Glutamatergic neuron (in vitro differentiated cells): ENCODE results near the gene FAM184A. TPM values are rescaled to one million over a fixed set of nuclear protein-coding genes. Genes with fewer than 3 reads are reported as not detected.

Experiments
- DNase-seq: peaks from one replicate; pipeline ENCODE4 v3.0.0; 2022
- H3K27ac Mint-ChIP-seq: one replicate; pipeline ENCODE4 v1.8.0; 2020; ENCODE audit warnings: mild to moderate bottlenecking, mixed read lengths, inconsistent platforms; ENCODE audit not compliant: unreplicated experiment
- H3K27me3 Mint-ChIP-seq: one replicate; pipeline ENCODE4 v1.8.0; 2020; ENCODE audit warnings: mild to moderate bottlenecking, moderate library complexity, mixed read lengths, inconsistent platforms; ENCODE audit not compliant: unreplicated experiment
- H3K36me3 Mint-ChIP-seq: one replicate; pipeline ENCODE4 v1.8.0; 2020; ENCODE audit warnings: mild to moderate bottlenecking, mixed read lengths, inconsistent platforms; ENCODE audit not compliant: unreplicated experiment
- H3K4me1 Mint-ChIP-seq: one replicate; pipeline ENCODE4 v1.8.0; 2020; ENCODE audit warnings: mild to moderate bottlenecking, low read depth, mixed read lengths, inconsistent platforms; ENCODE audit not compliant: unreplicated experiment
- H3K4me3 Mint-ChIP-seq: one replicate; pipeline ENCODE4 v1.8.0; 2020; ENCODE audit warnings: mild to moderate bottlenecking, mixed read lengths, inconsistent platforms; ENCODE audit not compliant: unreplicated experiment
- H3K9me3 Mint-ChIP-seq: one replicate; pipeline ENCODE4 v1.8.0; 2020; ENCODE audit warnings: mild to moderate bottlenecking, moderate library complexity, mixed read lengths, inconsistent platforms; ENCODE audit not compliant: unreplicated experiment
- CTCF ChIP-seq: fragments of 200-600 bp; sonication (generic); IDR thresholded peaks from one replicate; pipeline ENCODE4 v1.5.0; 2021; ENCODE audit not compliant: partially characterized antibody, unreplicated experiment
- microRNA-seq: library from miRNA; unstranded; fragments of <30 nt; microRNA quantifications from one replicate; pipeline ENCODE4, GENCODE V29; 2020; ENCODE audit not compliant: unreplicated experiment
- total RNA-seq: library from RNA; stranded (reverse); fragmentation: NEBNext Ultra II Directional; extraction: Animal tissue kit (Norgen Biotek cat#: 25700); gene quantifications from one replicate; pipeline ENCODE4 v1.2.1, GENCODE V29; 2021; ENCODE audit not compliant: unreplicated experiment

FAM184A gene
- total RNA-seq, 1 donor from 2014 or later = 20.0 TPM

- TF ChIP-seq CTCF = no peak
- peaks cover 3% of the 10 kb centered on the region for H3K36me3 Mint-ChIP-seq
- H3K27me3 Mint-ChIP-seq = peaks cover 3% of the 10 kb centered on the region
Measured at GRCh38 chr6:118912646-118913045, 165.8 kb downstream of the FAM184A start.

More at GRCh38 chr6:118912646-118913045, 165.8 kb downstream of the FAM184A start:
- H3K4me1 Mint-ChIP-seq = peaks cover 40% of the 10 kb centered on the region
- peaks cover 7% of the 10 kb centered on the region for H3K9me3 Mint-ChIP-seq
- peak overlapping the region; percentile 97 for H3K27ac Mint-ChIP-seq
- peak; percentile 44 for DNase-seq
- peak overlapping the region; percentile 56 for H3K4me3 Mint-ChIP-seq

Small RNA genes within 50 kb of the gene (microRNA-seq; reads per million reads assigned to microRNA genes)
- 3.4 reads per million, percentile 25 among the genes with 10 or more reads in this experiment for gene MIR548B

Other genes starting within 250 kb of the FAM184A start
- 56.1 TPM for gene ASF1A, start 184.5 kb downstream of the FAM184A start, total RNA-seq
- gene MCM9, start 143.5 kb downstream of the FAM184A start, total RNA-seq = 18.0 TPM